BLaER1 (cell line): ENCODE measurements around the gene DNAJB13.
A peak's percentile ranks its signal among the peaks of the same experiment; 100 is the strongest.

Experiments used
- H3K27ac ChIP-seq: shearing (Covaris generic); formaldehyde crosslinking; 2 replicates; pipeline ENCODE4 v1.8.1; 2022
- H3K27me3 ChIP-seq: shearing (Covaris generic); formaldehyde crosslinking; 2 replicates; pipeline ENCODE4 v1.8.1; 2022
- H3K36me3 ChIP-seq: shearing (Covaris generic); formaldehyde crosslinking; 2 replicates; pipeline ENCODE4 v1.8.1; 2022
- H3K4me1 ChIP-seq: shearing (Covaris generic); formaldehyde crosslinking; 2 replicates; pipeline ENCODE4 v1.8.1; 2022
- H3K4me2 ChIP-seq: shearing (Covaris generic); formaldehyde crosslinking; 2 replicates; pipeline ENCODE4 v1.8.1; 2022
- H3K4me3 ChIP-seq: shearing (Covaris generic); formaldehyde crosslinking; 2 replicates; pipeline ENCODE4 v1.8.1; 2022
- H3K9ac ChIP-seq: shearing (Covaris generic); formaldehyde crosslinking; 2 replicates; pipeline ENCODE4 v1.8.1; 2022
- H3K9me3 ChIP-seq: shearing (Covaris generic); formaldehyde crosslinking; 2 replicates; pipeline ENCODE4 v1.8.1; 2022
- H4K20me1 ChIP-seq: shearing (Covaris generic); formaldehyde crosslinking; 2 replicates; pipeline ENCODE4 v1.8.1; 2022
- Cebpa-rat ChIP-seq: shearing (Covaris generic); IDR thresholded peaks from 2 replicates; pipeline ENCODE4 v1.8.1; 2022

Gene DNAJB13

GRCh38 chr11:73949246-73949645, 1.6 kb upstream of the DNAJB13 start:
- Histone ChIP-seq H4K20me1 (no peaks in the 10 kb centered on the region), H3K27ac (no peak overlapping the region), H3K4me2 (no peak overlapping the region), H3K4me1 (peaks cover 7% of the 10 kb centered on the region), H3K27me3 (no peaks in the 10 kb centered on the region), H3K4me3 (no peak overlapping the region), H3K9me3 (no peaks in the 10 kb centered on the region), H3K9ac (no peak overlapping the region), H3K36me3 (no peaks in the 10 kb centered on the region)
- TF ChIP-seq Cebpa-rat, result no peak

GRCh38 chr11:73949912-73950311, 914 bp upstream of the DNAJB13 start:
- Histone ChIP-seq H3K4me2 (no peak overlapping the region), H3K4me1 (peaks cover 4% of the 10 kb centered on the region), H3K9me3 (no peaks in the 10 kb centered on the region), H3K27me3 (no peaks in the 10 kb centered on the region), H3K27ac (no peak overlapping the region), H3K9ac (no peak overlapping the region), H3K36me3 (no peaks in the 10 kb centered on the region), H3K4me3 (no peak overlapping the region), H4K20me1 (no peaks in the 10 kb centered on the region)
- TF ChIP-seq Cebpa-rat, result no peak

- Histone ChIP-seq H4K20me1 (no peaks in the 10 kb centered on the region), H3K27ac (no peak overlapping the region), H3K36me3 (no peaks in the 10 kb centered on the region), H3K9me3 (no peaks in the 10 kb centered on the region), H3K4me1 (no peaks in the 10 kb centered on the region), H3K4me2 (no peak overlapping the region), H3K4me3 (no peak overlapping the region), H3K27me3 (no peaks in the 10 kb centered on the region), H3K9ac (no peak overlapping the region)
- no peak for TF ChIP-seq Cebpa-rat
Measured at GRCh38 chr11:73951797-73952196, 971 bp downstream of the DNAJB13 start.

- peak overlapping the region; percentile 47 for H3K4me2 ChIP-seq
- H3K27ac ChIP-seq, result no peak overlapping the region
- H3K4me3 ChIP-seq, result no peak overlapping the region
Measured at GRCh38 chr11:73956876-73957653, 6.2 kb downstream of the DNAJB13 start.

GRCh38 chr11:73957654-73958361, 7.0 kb downstream of the DNAJB13 start:
- H3K27ac ChIP-seq, result no peak overlapping the region
- H3K9ac ChIP-seq, result no peak overlapping the region
- no peaks in the 10 kb centered on the region for H4K20me1 ChIP-seq
- H3K9me3 ChIP-seq, result no peaks in the 10 kb centered on the region
- no peak for TF ChIP-seq Cebpa-rat
- H3K27me3 ChIP-seq, result no peaks in the 10 kb centered on the region
- no peaks in the 10 kb centered on the region for H3K36me3 ChIP-seq
- peaks cover 20% of the 10 kb centered on the region for H3K4me1 ChIP-seq
- H3K4me3 ChIP-seq, result no peak overlapping the region
- peak overlapping the region; percentile 47 for H3K4me2 ChIP-seq

More at GRCh38 chr11:73956876-73957653, 6.2 kb downstream of the DNAJB13 start:
- no peaks in the 10 kb centered on the region for H4K20me1 ChIP-seq
- H3K27me3 ChIP-seq, result no peaks in the 10 kb centered on the region
- H3K9ac ChIP-seq, result no peak overlapping the region
- no peaks in the 10 kb centered on the region for H3K36me3 ChIP-seq
- H3K9me3 ChIP-seq, result no peaks in the 10 kb centered on the region
- no peak for TF ChIP-seq Cebpa-rat
- peaks cover 20% of the 10 kb centered on the region for H3K4me1 ChIP-seq

- no peaks in the 10 kb centered on the region for H4K20me1 ChIP-seq
- H3K27me3 ChIP-seq, result no peaks in the 10 kb centered on the region
- TF ChIP-seq Cebpa-rat, result no peak
- no peaks in the 10 kb centered on the region for H3K9me3 ChIP-seq
- no peak overlapping the region for H3K9ac ChIP-seq
- no peak overlapping the region for H3K27ac ChIP-seq
- no peak overlapping the region for H3K4me3 ChIP-seq
- H3K4me2 ChIP-seq, result peak overlapping the region; percentile 44
- H3K36me3 ChIP-seq, result no peaks in the 10 kb centered on the region
- H3K4me1 ChIP-seq, result peaks cover 20% of the 10 kb centered on the region
Measured at GRCh38 chr11:73958521-73959141, 7.8 kb downstream of the DNAJB13 start.

- no peaks in the 10 kb centered on the region for H3K9me3 ChIP-seq
- no peaks in the 10 kb centered on the region for H4K20me1 ChIP-seq
- no peaks in the 10 kb centered on the region for H3K36me3 ChIP-seq
- peaks cover 24% of the 10 kb centered on the region for H3K4me1 ChIP-seq
- H3K4me3 ChIP-seq, result no peak overlapping the region
- H3K27ac ChIP-seq, result no peak overlapping the region
- no peak overlapping the region for H3K4me2 ChIP-seq
- no peak for TF ChIP-seq Cebpa-rat
- no peaks in the 10 kb centered on the region for H3K27me3 ChIP-seq
- H3K9ac ChIP-seq, result no peak overlapping the region
Measured at GRCh38 chr11:73961321-73961720, 10.5 kb downstream of the DNAJB13 start.

GRCh38 chr11:73962101-73962705, 11.4 kb downstream of the DNAJB13 start:
- Histone ChIP-seq H3K4me3 (no peak overlapping the region), H3K27me3 (no peaks in the 10 kb centered on the region), H3K4me1 (peaks cover 22% of the 10 kb centered on the region), H3K27ac (no peak overlapping the region), H3K9me3 (no peaks in the 10 kb centered on the region), H3K36me3 (no peaks in the 10 kb centered on the region), H3K4me2 (no peak overlapping the region), H4K20me1 (no peaks in the 10 kb centered on the region), H3K9ac (no peak overlapping the region)
- TF ChIP-seq Cebpa-rat, result no peak

- H3K4me3 ChIP-seq, result no peak overlapping the region
- peaks cover 8% of the 10 kb centered on the region for H3K4me1 ChIP-seq
- H3K27me3 ChIP-seq, result no peaks in the 10 kb centered on the region
- no peaks in the 10 kb centered on the region for H3K36me3 ChIP-seq
- no peaks in the 10 kb centered on the region for H3K9me3 ChIP-seq
- no peak for TF ChIP-seq Cebpa-rat
- H3K27ac ChIP-seq, result no peak overlapping the region
- H3K4me2 ChIP-seq, result no peak overlapping the region
- no peak overlapping the region for H3K9ac ChIP-seq
- H4K20me1 ChIP-seq, result no peaks in the 10 kb centered on the region
Measured at GRCh38 chr11:73963861-73964260, 13.0 kb downstream of the DNAJB13 start.
